ENCODE results near the gene ZNF324.
"Not testable (repeated sequence)": the region's sequence is repeated elsewhere in the genome, so short reads cannot be mapped to it uniquely, and the experiment has no call there.

ZNF324 gene

DNA sequence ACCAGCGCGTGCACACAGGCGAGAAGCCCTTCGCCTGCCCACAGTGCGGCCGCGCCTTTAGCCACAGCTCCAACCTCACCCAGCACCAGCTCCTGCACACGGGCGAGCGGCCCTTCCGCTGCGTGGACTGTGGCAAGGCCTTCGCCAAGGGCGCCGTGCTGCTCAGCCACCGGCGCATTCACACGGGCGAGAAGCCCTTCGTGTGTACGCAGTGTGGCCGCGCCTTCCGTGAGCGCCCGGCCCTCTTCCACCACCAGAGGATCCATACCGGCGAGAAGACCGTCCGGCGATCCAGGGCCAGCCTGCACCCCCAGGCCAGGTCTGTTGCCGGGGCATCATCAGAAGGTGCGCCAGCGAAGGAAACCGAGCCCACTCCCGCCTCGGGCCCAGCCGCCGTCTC lies 4.9 kb downstream of the ZNF324 start:
- no peak for DNase-seq (ENCODE audit: low read depth in 2 of 2)

DNA sequence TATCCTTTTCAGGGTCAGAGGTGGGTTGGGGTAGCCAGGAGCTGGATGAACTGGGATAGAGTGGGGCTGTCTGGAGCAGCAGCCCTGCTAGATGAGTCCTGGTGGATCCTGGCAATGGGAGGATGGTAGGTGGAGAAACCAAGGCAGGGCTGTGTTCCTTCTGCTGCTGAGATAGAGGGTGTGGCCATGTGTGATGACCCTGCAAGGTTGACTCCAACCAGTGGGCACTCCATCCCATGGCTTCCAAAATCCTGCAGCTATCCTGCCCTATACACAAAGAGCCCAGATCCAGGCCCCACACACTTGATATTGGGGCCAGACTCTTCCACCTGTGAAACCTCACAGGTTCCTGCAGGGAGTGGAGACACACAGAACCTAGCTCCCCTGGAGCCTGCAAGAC lies 6.9 kb downstream of the ZNF324 start:
- no peak for DNase-seq (ENCODE audit: low read depth in 2 of 2)

DNA sequence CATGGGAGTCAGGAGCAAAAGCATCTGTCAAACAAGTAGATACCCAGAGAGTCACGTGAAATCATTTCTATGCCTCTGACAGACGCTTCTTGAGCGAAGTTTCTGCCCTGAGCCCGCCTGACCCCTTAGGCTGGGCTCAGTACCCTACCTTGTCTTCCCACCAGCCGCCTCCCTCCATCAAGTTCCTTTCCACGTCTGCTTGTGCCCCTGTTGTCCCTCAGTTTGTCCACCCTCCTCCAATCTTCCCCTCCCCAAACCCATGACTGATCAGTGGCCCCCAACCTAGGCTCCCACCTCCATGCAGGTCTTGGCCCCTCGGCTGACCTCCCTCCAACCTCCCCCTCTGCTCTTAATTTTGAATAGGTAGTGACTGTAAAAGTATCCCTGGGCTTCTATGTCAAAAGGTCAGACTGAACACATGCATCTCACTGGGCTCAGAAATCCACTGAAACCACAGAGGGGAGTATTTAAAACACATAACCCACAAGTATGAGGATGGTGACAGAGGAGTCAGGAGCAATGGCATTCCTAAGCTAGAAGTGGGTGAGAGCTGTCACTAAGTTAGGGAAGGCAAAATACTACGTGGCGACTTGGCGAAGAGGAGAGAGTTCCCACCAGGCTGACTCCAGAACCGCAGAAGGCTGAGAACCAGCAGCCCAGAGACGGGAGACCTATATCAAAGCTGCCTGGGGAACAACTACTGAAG lies 7.6 kb downstream of the ZNF324 start:
- no peak for DNase-seq (ENCODE audit: low read depth in 2 of 2)

- no peak for DNase-seq (ENCODE audit: low read depth in 2 of 2)
Observed at GRCh38 chr19:58474997-58475713, 8.3 kb downstream of the ZNF324 start.

- DNase-seq (ENCODE audit: low read depth in 2 of 2), result peak; percentile 90 to 93
Observed at GRCh38 chr19:58475714-58476497, 9.0 kb downstream of the ZNF324 start, which contains the start of gene ZNF446. ZNF446 (plus strand) TSS chr19:58476352; CDS start chr19:58477219, 867 bp downstream.

DNA sequence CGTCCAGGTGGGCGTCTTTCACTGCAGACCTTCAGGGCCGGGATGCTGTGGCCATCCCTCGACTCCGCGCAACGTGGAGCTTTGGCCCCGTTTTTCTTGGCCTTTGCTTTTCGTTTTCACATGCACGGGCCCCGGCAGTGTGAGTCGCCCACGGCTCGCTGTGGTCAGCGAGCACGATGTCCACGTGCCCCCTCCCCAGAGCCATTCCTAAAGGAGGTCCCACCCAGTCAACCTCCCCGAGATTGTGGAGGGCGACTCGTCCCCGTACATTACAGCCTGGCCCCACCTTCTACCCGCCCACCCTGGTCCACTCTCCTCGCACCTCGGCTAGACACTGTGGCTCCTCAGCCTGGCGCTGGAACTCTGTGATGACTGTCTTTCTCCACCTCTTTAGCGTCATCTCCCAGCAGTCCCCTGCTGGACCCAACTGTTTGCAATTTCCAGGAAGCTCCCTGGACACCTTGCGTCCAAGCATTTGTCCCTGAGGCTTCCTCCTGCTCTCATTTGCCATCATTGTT lies 9.7 kb downstream of the ZNF324 start:
- DNase-seq (ENCODE audit: low read depth in 2 of 2), result no peak

DNA sequence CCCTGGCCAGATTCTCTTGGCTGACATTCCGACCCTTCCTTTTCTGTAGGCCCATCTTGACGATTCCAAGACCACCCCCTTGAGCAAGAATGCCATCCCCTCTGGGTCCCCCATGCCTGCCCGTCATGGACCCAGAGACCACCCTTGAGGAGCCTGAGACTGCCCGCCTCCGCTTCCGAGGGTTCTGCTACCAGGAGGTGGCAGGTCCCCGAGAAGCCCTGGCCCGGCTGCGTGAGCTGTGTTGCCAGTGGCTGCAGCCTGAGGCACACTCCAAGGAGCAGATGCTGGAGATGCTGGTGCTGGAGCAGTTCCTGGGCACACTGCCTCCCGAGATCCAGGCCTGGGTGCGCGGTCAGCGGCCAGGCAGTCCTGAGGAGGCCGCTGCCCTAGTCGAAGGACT lies 10.2 kb downstream of the ZNF324 start:
- no peak for DNase-seq (ENCODE audit: low read depth in 2 of 2)

GRCh38 chr19:58477871-58478270 lies 11.0 kb downstream of the ZNF324 start:
- DNase-seq (ENCODE audit: low read depth in 2 of 2), result no peak

DNA sequence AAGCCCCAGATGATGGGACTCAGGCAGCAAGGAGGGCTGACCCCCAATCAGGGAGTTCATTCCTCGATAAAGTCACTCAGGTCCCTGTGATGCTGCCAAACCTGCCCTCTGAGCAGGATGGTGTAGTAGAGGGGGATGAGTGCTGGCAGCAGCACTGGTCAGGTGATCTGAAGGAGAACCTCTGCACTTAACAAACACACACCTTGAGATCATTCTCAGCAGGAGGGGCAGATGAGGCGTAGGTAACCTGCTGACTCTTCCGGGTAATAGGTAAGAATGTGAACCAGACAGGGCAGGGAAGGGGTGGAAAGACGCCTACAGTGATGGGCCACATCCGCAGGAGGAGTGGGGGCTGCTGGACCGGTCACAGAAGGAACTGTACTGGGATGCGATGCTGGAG lies 12.4 kb downstream of the ZNF324 start:
- DNase-seq (ENCODE audit: low read depth in 2 of 2), result no peak

DNA sequence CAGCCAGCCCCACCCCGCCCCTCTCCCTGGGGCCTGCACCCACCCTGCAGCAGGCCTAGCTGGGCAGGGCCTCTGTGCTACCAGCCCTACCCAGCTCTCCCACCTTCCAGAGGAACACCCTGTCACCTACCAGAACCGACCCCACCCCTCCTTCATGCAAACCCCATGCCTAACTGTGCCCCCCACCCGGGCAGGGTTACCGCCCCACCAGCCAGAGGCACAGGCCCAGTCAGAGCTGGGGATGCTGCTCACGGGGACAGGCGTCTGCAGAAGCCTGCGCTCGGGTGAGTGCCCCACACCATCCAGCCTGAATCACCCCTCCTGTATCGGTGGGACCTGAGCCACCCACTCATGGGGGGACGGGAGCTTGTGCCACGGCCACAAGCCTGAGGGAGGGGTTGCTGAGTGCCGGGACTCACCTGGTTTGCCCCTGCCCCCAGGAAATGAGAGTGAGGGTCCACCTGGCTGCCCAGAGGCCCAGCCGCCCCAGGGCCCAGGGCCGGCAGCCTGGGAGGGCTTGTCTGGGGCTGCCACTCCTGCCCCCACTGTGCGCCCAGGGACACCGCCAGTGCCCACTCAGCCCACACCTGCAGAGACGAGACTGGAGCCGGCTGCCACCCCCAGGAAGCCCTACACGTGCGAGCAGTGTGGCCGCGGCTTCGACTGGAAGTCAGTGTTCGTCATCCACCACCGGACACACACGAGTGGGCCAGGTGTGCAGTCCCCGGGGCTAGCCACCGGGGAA lies 13.0 kb downstream of the ZNF324 start:
- no peak for DNase-seq (ENCODE audit: low read depth in 2 of 2)

- no peak for DNase-seq (ENCODE audit: low read depth in 2 of 2)
Observed at GRCh38 chr19:58480481-58480830, 13.6 kb downstream of the ZNF324 start.

DNA sequence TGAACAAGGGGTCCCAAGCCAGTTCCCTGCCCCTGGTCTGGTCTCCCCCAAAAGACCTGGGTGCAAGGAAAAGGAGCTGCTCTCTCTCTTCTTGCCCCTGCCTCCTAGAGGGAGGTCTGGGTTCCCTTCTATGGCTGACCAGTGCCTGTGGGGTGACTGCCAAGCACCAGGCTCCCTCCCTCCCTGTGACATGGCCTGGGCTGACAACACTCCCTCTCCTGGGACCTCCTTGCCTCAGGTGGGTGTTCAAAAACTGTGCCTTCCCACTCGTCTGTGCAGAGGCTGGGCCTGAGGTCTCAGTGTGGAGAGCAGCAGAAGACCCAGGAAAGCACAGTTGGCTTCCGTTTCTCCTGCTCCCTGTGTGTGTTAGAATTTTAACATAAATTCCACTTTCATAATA lies 14.0 kb downstream of the ZNF324 start:
- DNase-seq (ENCODE audit: low read depth in 2 of 2), result no peak

DNA sequence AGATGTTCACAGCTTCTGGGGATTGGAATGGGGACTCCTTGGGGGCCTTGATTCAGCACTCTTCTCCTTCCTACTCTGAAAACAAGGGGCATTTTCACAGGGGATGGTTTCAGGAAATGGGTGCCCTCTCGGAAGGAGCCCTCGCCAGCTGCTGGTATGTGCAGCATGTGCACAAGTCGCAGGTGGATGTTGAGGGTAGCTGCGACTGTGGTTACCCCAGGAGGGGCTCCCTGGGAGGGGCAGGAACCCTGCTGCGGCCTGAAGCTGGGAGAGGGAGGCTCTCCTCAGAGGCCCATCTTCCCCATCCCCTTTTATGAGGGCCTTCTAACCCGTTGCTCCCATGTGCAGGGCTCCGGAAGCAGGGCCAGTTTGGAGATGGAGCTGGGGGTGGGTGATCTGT lies 15.5 kb downstream of the ZNF324 start:
- DNase-seq (ENCODE audit: low read depth in 2 of 2), result no peak

- no peak for DNase-seq (ENCODE audit: low read depth in 2 of 2)
Observed at GRCh38 chr19:58483776-58484175, 16.9 kb downstream of the ZNF324 start.

GRCh38 chr19:58484349-58484748 lies 17.5 kb downstream of the ZNF324 start:
- DNase-seq (ENCODE audit: low read depth in 2 of 2), result not testable (repeated sequence)

DNA sequence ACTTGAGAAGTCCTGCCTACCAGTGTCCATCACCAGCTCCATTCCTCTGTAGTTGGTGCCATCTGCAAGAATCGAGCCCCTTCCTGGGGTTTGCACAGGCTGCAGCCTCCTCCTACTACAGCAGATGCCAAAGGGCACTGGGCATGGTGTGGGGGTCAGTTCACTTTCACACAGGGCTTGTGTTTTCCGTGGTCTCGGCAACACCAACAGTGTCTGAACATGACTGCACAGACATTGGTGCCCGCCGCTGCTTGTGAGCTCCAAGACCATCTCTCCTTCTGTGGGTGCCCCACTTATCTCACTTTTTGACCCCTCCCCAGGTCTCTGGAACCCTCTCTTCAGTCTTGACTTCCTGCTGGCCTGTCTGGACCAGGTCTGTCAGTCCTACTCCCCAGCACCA lies 24.5 kb downstream of the ZNF324 start:
- no peak for DNase-seq (ENCODE audit: low read depth in 2 of 2)

GRCh38 chr19:58492265-58492664 lies 25.4 kb downstream of the ZNF324 start:
- DNase-seq (ENCODE audit: low read depth in 2 of 2), result no peak

- DNase-seq (ENCODE audit: low read depth in 2 of 2), result no peak
Observed at GRCh38 chr19:58497634-58498170, 30.8 kb downstream of the ZNF324 start.

DNA sequence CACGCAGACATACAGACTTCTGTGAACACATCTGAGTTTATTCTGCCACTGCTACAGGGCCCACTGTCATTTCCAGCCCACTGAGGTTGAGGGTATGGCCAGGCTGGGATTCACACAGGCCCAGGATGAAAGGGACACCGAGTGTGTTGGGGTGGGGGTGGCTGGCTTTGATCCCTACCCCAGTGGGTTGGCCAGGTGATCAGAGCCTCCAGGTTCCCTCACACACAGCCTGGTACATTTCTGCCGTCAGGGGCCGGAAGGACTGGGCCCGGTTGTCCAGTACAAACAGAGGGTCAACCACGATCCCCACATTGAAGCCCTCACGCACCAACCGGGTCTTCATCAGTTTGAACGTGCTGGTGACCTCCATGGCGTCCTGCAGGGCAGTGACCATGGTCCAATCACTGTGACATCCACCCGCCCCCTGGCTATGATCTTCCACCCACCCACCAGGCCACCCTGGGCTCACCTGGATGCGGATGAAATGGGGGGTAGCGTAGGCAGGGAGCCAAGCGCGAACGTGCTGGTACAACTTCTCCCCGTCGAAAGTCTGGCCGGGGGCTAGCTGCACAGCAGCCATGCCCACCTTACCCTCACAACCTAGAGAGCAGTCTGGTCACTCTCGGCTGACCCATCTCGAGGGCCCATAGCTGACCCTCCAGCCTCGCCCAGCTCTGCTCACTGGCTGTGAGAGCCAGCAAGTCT lies 31.6 kb downstream of the ZNF324 start:
- no peak for DNase-seq (ENCODE audit: low read depth in 2 of 2)

DNA sequence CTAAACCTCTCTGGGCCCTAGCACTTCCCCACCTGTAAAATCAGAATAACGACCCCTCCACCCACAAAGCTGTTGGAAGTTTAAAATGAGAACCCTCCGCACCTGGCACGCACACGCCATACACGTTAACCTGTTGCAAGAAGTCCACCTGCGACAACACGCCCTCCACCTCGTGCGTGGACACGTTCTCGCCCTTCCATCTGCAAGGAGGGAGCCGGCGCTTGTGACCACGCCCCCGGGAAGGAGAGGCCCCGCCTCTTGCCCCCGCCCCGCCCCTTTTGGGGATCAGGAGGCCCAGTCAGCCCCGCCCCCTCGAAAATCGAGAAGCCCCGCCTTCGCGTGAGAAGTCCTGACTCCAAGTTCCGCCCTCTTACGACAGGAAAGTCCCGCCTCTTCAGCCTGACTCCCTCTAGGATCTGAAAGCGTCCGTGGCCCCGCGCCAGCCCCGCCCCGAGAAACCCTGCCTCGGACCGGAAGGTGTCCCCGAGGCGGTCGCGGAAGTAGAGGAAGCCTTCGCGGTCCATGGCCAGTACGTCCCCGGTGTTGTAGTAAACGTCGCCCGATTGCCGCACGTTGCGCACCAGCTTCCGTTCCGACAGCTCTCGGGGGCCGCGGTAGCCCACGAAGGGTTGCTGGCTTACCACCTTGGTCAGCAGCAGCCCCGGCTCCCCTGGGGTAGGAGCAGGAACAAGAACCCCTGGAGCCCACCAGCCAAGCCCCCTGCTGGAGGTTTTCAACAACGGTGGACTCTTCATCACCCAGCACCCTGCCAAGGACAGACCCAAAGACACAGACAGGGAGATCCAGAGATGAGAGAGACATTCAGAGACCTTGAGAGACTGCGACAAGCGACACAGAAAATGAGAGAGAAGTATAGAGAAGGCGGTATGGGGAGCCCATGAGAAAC lies 32.4 kb downstream of the ZNF324 start:
- DNase-seq (ENCODE audit: low read depth in 2 of 2), result peak; percentile 96 to 100

Data from stimulated activated CD4-positive, alpha-beta T cell treated with anti-CD3 and anti-CD28 coated beads, Interleukin-12 subunit alpha, Interleukin-12 subunit beta, amount 100 ng/mL, for 24 hours (primary cell).